Measurements from ENCODE around the gene SLC35F3.
"Not testable (repeated sequence)": the region's sequence is repeated elsewhere in the genome, so short reads cannot be mapped to it uniquely, and the experiment has no call there.

SLC35F3 gene

GRCh38 chr1:234300096-234300495 lies 395.6 kb downstream of the SLC35F3 start:
- no peak for DNase-seq

DNA sequence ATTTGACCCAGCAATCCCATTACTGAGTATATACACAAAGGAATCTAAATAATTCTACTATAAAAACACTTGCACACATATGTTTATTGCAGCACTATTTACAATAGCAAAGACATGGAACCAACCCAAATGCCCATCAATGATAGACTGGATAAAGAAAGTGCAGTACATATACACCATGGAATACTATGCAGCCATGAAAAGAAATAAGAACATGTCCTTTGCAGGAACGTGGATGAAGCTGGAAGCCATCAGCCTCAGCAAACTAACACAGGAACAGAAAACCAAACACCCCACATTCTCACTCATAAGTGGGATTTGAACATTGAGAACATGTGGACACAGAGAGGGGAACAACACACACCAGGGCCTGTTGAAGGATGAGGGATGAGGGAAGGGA lies 397.2 kb downstream of the SLC35F3 start:
- DNase-seq: not testable (repeated sequence)

DNA sequence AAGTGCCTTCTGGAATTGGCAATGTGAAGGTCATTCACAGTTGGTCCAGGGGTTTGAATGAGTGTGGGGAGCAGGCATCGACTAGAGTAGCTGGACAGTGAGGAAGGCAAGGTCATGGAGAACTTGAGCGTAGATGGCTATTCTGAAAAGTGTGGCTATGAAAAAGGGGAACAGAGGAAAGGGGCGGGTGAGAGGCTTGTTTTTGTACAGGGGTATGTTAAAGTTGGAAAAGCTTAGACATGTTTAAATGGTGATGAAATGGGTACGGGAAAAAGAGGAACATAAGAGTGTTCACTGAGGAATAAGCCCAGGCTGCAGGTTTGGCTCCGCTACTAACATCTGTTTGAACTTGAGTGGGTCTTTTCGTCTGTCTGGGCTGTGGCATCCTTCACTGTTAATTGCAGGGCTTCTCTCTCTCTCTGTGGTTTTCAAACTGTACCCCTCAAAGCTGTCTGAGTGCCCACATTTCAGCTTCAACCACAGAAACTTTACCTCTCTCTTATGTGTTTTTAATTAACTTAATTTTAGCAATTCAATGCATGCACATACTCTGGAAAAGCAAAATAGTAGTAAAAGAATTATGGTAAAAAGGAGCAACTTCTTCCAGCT lies 398.0 kb downstream of the SLC35F3 start:
- DNase-seq: peak; percentile 91

- DNase-seq: no peak
Observed at GRCh38 chr1:234303231-234303630, 398.8 kb downstream of the SLC35F3 start.

- DNase-seq: no peak
Observed at GRCh38 chr1:234307726-234308125, 403.2 kb downstream of the SLC35F3 start.

DNA sequence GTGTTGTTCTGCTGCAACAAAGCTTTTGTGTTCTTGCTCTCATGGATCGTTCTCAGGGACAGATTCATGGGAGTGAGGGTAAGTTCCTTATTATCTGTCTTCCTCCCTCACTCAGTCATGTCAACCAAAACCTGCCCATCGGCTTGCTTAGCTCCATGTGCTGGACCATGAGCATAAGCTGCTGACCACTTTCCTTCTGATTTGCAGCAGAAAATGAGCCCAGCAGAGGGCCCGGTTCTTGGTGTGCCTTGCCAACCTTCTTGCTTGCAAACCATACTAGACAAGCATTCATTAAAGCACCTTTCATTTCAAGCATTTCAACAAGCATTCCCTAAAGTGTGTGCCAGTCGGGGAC lies 404.7 kb downstream of the SLC35F3 start:
- no peak for DNase-seq

DNA sequence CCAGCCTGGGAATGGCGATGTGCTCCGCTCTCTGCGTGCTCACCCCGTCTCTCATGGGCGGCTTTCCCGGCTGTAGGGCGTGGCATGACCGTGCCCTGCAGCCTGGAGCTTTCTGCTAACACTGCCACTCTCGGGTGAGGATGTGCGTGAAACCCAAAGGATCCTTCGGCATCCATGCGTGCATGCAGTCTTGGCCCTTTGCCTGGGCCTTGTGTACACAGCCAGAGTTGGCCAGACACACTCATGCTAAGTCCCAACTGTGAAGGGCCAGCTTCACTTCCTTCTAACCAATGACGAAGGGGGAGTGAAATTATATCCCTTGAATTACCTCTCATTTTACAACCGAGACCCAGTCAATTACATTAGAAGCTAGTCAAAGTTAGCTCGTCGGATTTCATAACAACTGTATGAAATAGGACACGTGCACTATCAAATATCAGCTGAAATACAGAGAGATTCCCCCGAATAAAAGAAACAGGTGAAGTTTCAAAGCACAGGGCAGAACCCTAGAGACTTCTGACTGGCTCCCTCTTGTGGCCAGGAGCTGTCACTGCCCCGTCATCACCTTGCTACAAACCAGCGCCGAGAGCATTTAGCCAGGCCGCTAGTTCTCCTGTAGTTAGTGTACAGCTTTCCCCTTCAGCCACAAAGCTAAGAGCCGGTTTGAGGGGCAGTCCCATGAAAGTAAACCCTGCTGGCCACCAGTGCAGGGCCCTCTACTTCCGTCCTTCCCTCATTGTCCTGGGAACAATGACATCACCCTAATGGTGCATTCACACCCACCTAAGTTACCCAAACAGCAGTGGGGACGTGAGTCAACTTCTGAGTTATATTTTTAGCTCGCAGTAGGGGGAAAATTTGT lies 405.4 kb downstream of the SLC35F3 start:
- peak; percentile 55 for DNase-seq

DNA sequence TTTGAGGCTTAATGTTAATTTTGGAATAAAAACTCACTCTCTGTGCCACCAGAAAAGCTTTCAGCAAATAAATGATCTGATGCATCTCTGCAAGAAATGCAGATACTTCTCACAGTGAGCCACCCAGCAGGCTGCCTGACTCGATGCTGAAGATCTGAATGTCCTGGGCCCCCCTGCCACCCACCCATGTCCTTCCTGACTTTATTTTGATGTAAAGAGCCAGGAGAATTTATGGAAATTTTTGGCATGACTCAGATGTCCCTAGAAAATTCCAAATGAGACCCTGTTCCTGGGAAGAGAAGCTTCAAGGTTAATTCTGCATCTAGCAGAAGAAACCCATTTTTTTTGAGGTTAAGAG lies 406.0 kb downstream of the SLC35F3 start:
- no peak for DNase-seq

GRCh38 chr1:234311414-234311813 lies 406.9 kb downstream of the SLC35F3 start:
- no peak for DNase-seq

DNA sequence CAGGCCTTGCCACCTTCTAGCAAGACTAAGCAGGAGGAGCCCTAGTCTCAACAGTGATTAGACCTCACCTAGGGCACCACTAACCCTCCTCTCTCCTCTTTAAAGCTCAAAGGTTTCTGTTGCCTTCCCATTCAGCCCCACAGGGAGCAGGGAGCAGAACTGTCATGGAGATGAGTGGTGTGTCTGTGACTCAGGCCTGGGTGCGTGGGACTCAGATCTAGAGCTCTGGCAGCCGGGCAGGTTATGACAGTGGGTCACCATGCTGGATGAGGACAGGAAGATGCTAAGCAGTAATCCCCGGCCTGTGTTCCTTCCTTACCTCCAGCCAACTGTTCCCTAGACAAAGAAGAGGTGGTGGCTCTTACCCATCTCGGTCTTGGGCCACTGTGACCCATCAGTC lies 408.7 kb downstream of the SLC35F3 start:
- DNase-seq: no peak

DNA sequence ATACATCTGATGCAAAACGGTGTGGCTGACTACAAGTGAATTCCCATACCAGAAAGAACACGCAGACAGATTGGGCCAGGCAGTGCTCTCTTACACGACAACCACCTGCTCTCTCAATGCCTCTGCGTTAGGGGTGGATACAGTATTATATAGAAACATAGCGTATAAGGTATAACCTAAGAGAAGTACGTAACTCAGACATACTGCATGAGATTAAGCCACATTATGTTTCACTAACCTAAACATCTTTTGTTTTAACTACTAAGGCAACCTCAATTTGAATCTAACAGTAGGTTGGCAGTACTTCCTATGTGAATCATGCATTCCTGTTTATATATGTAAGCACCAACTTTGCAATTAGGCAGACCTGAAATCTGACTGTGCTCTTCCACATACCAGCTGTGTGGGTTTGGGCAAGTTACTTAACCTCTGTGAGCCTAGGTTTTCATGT lies 410.6 kb downstream of the SLC35F3 start:
- DNase-seq: peak; percentile 57

DNA sequence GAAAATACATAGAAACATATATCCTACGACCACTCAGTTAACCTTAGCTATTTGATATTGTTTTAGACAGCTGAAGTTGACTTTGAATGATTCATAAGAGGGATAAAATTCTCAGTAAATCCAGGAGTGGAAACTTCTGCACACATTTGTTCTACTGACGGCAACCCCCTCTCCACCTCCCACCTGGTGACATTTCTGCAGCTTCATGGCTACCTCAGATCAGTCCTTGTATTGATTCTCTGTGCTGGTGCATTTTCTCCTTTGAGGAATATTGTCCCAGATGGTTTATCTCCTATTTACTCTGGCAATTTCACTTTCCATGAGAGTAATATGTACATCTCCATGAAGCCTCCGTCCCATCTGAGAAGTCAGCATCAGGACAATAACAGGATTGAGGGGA lies 411.1 kb downstream of the SLC35F3 start:
- no peak for DNase-seq

DNA sequence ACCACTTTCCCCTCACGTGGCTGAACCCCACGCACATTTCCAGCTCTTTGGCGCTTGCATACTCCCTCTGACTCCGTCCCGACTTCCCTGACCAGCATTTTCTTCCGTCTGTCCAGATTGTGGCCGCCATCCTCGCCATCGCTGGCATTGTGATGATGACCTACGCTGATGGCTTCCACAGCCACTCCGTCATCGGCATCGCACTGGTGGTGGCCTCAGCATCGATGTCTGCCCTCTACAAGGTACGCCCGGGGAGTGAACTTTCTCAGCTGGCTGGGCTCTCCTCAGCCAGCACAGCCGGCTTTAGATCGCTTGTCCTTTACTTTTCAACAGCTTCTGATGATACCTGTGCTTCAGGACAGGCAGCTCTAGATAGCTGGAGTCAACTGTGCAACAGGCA lies 412.0 kb downstream of the SLC35F3 start:
- DNase-seq: no peak

DNA sequence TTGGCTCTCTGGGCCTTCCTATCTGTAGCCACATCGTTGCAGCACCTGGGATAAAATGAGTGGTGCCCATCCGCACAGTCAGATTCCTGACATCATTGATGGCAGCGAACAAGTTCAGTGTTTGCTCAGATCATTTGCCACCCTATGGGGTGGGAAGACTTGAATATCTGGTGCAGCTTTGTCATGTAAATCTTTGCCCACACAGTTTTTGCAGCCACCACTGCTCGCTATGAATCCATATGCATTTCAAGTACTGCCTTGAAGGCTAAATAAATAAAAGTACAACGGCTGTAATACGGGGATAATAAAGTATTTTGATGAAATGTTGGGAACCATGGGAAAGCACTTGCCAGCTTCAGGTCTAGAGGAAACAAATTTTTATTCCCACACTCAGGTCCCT lies 412.5 kb downstream of the SLC35F3 start:
- no peak for DNase-seq

GRCh38 chr1:234320069-234320468 lies 415.6 kb downstream of the SLC35F3 start:
- DNase-seq: no peak

DNA sequence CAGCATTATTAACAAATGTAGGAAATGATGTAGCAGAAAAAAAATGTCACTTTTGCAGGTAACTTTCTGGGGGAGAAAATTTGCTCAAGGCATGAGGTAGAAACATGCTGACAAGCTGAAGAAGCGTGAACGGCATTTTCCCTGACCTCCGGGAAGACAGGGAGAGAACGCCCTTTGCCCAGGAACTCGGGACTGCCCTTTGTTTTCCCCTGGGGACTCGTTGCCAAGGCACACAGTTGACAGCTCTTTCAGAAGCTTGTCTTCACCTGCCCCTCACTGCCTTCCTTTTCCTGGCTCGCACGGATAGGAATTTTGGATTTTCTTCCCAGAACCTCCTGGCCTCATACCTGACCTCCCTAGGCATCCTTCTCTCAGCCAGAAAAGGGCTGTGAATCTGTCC lies 416.1 kb downstream of the SLC35F3 start:
- no peak for DNase-seq

- DNase-seq: no peak
Observed at GRCh38 chr1:234321231-234321630, 416.8 kb downstream of the SLC35F3 start.

- no peak for DNase-seq
Observed at GRCh38 chr1:234322097-234322496, 417.6 kb downstream of the SLC35F3 start.

- peak; percentile 37 for DNase-seq
Observed at GRCh38 chr1:234322979-234323378, 418.5 kb downstream of the SLC35F3 start.

GRCh38 chr1:234324821-234325220 lies 420.3 kb downstream of the SLC35F3 start:
- no peak for DNase-seq

DNA sequence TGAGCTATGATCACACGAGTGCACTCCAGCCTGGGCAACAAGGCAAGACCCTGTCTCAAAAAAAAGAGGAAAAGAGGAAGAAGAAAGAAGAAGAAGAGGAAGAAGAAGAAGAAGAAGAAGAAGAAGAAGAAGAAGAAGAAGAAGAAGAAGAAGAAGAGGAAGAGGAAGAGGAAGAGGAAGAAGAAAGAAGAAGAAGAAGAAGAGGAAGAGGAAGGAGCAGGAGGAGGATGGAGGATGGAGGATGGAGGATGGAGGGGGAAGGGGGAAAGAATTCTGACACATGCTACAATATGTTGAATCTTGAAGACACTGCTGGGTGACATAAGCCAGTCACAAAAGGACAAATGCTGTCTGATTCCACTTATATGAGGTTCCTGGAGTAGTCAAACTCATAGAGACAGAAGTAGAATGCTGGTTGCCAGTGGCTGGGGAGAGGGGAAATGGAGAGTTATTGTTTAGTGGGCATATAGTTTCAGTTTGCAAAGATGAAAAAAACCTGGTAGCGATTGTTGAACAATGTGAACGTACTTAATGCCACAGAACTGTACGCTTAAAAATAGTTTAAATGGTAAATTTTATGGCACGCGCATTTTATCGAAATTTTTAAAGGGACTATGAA lies 421.5 kb downstream of the SLC35F3 start:
- no peak for DNase-seq

GRCh38 chr1:234326497-234327366 lies 422.3 kb downstream of the SLC35F3 start:
- peak; percentile 75 for DNase-seq

DNA sequence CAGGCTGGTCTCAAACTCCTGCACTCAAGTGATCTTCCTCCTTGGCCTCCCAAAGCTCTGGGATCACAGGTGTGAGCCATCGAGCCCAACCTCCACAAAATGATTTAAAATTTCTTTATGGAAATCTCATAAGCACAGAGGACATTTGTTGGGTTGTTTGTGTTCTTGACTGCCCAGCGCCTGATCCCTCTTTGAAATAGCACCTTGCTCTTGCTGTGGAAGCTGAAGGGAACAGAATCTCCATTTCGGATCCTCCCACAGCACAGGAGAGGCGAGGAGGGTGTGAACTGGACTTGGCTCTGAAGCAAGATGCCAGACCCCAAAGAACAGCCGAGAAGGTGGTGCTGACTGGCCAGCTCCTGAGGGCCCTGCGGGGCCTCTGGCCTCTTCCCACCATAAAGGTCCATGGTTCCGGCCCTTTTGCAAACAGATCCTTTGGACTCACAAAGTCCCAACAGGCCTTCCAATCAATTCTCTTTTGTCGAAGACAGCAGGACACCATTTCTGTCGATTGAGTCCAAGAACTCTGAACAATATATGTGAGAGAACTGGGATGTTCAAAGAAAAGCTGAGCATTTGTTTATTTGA lies 423.2 kb downstream of the SLC35F3 start:
- DNase-seq: no peak

Measured in MV-4-11 (cell line).